ENCODE data around the gene ZNF407.

Gene ZNF407

DNA sequence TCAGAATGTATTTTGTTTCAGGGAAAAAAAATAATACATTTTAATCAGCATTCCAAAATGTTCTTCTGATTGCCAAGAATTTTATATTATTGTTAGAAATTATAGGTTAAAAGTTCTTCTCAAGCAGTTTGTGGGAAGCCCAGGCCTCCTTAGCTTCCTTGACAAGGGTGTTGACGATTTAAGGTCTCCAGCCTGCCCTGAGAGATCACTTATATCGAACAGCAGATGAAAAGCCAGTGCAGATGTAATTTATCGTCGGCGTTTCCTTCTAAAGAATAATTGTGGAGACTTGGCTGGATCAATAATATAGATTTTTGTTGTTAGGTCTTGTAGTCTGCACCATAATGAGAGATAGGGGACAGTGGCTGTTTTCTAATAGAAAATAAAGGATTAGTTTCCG is 280.6 kb downstream of the ZNF407 start:
- no peak overlapping the region for H3K9ac ChIP-seq (ENCODE audit: low read length)
- no peaks in the 10 kb centered on the region for H4K20me1 ChIP-seq (ENCODE audit: insufficient read depth, low read length)
- no peaks in the 10 kb centered on the region for H3F3A ChIP-seq (ENCODE audit: insufficient read depth, low read length)
- H2AFZ ChIP-seq (ENCODE audit: low read length) = no peak overlapping the region
- no peak overlapping the region for H3K4me2 ChIP-seq (ENCODE audit: low read depth, low read length)
- no peaks in the 10 kb centered on the region for H3K79me2 ChIP-seq (ENCODE audit: low read length)
- DNase-seq = no peak
- no peak overlapping the region for H3K27ac ChIP-seq (ENCODE audit: low read length)
- no peaks in the 10 kb centered on the region for H3K4me1 ChIP-seq (ENCODE audit: low read length)
- H3K36me3 ChIP-seq (replicated peaks; ENCODE audit: insufficient read depth, low read length) = no peaks in the 10 kb centered on the region
- H3K9me3 ChIP-seq (replicated peaks; ENCODE audit: insufficient read depth, low read length) = no peaks in the 10 kb centered on the region
- no peak overlapping the region for H3K4me3 ChIP-seq (ENCODE audit: low read length)
- no peaks in the 10 kb centered on the region for H3K27me3 ChIP-seq (replicated peaks; ENCODE audit: insufficient read depth, low read length)
- H3K9me2 ChIP-seq (replicated peaks; ENCODE audit: insufficient read depth, low read length) = no peaks in the 10 kb centered on the region
- no peak for TF ChIP-seq EZH2 (optimal IDR thresholded peaks at IDR 0.05; ENCODE audit: low read depth, low read length)
- TF ChIP-seq EZH2phosphoT487 (IDR thresholded peaks at IDR 0.05; ENCODE audit: low read length) = no peak
- TF ChIP-seq, protein P1, sequence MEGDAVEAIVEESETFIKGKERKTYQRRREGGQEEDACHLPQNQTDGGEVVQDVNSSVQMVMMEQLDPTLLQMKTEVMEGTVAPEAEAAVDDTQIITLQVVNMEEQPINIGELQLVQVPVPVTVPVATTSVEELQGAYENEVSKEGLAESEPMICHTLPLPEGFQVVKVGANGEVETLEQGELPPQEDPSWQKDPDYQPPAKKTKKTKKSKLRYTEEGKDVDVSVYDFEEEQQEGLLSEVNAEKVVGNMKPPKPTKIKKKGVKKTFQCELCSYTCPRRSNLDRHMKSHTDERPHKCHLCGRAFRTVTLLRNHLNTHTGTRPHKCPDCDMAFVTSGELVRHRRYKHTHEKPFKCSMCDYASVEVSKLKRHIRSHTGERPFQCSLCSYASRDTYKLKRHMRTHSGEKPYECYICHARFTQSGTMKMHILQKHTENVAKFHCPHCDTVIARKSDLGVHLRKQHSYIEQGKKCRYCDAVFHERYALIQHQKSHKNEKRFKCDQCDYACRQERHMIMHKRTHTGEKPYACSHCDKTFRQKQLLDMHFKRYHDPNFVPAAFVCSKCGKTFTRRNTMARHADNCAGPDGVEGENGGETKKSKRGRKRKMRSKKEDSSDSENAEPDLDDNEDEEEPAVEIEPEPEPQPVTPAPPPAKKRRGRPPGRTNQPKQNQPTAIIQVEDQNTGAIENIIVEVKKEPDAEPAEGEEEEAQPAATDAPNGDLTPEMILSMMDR (IDR thresholded peaks at IDR 0.05; ENCODE audit: low read length) = no peak

DNA sequence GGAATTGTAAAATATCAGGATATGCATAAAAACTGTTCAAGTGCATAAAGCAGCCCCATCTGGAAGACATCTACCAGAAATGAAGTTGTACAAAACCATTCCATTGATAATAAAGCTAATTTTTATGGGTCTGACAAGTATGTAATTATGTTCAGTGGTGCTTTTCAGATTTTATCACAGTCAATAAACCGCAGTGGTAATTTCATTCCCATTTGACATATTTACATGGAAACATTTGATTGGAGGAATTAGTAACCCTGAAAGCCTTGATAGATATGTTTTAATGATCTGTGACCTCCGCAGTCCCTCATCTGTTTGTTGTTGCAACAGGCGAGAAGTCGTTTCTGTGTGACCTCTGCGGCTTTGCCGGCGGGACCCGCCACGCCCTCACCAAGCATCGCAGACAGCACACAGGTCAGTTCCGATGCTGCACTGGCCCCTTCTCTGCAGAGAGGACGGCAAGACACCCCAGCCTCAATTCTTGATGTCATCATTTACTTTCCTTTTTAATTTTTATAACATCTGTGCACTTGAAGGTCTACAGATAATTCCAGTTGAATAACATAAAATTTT is 283.1 kb downstream of the ZNF407 start:
- H3K4me1 ChIP-seq (ENCODE audit: low read length) = no peaks in the 10 kb centered on the region
- no peak overlapping the region for H3K4me3 ChIP-seq (ENCODE audit: low read length)
- no peaks in the 10 kb centered on the region for H3K36me3 ChIP-seq (replicated peaks; ENCODE audit: insufficient read depth, low read length)
- H3F3A ChIP-seq (ENCODE audit: insufficient read depth, low read length) = no peaks in the 10 kb centered on the region
- no peak overlapping the region for H2AFZ ChIP-seq (ENCODE audit: low read length)
- TF ChIP-seq EZH2phosphoT487 (IDR thresholded peaks at IDR 0.05; ENCODE audit: low read length) (no peak), EZH2 (optimal IDR thresholded peaks at IDR 0.05; ENCODE audit: low read depth, low read length) (no peak)
- TF ChIP-seq, protein P1 (IDR thresholded peaks at IDR 0.05; ENCODE audit: low read length) = no peak
- H3K9me3 ChIP-seq (replicated peaks; ENCODE audit: insufficient read depth, low read length) = no peaks in the 10 kb centered on the region
- H3K27me3 ChIP-seq (replicated peaks; ENCODE audit: insufficient read depth, low read length) = no peaks in the 10 kb centered on the region
- no peak overlapping the region for H3K9ac ChIP-seq (ENCODE audit: low read length)
- H3K79me2 ChIP-seq (ENCODE audit: low read length) = no peaks in the 10 kb centered on the region
- H3K4me2 ChIP-seq (ENCODE audit: low read depth, low read length) = no peak overlapping the region
- no peak for DNase-seq
- no peak overlapping the region for H3K27ac ChIP-seq (ENCODE audit: low read length)
- no peaks in the 10 kb centered on the region for H3K9me2 ChIP-seq (replicated peaks; ENCODE audit: insufficient read depth, low read length)
- H4K20me1 ChIP-seq (ENCODE audit: insufficient read depth, low read length) = no peaks in the 10 kb centered on the region

DNA sequence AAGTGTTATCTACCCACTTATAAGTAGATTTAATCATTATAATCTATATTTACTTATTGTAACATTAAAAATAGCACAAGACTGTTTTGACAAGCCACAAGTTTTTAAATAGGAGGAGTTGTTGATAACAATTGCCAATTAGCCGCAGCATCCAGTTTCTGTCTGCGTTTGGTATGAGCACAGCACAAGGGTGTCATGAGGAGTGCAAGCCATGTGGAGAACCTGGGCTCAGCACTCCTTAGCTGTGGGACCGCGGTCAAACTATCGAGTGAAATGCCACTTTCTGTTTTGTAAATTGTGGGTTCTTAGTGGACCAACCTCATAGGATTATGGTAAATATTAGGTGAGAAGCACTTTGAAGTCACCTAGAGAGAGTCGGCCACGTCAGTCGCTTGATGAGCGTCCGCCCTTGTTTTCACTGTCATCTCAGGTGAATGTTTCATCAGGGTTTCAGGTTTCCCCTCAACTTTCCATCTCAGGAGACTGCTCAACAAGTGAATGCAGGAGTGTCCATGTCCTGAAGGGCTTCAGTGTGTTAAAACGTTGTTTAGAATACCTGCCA is 294.5 kb downstream of the ZNF407 start:
- Histone ChIP-seq H3F3A (ENCODE audit: insufficient read depth, low read length) (no peaks in the 10 kb centered on the region), H3K36me3 (replicated peaks; ENCODE audit: insufficient read depth, low read length) (no peaks in the 10 kb centered on the region), H4K20me1 (ENCODE audit: insufficient read depth, low read length) (no peaks in the 10 kb centered on the region), H3K4me2 (ENCODE audit: low read depth, low read length) (no peak overlapping the region), H3K4me3 (ENCODE audit: low read length) (no peak overlapping the region), H3K27me3 (replicated peaks; ENCODE audit: insufficient read depth, low read length) (no peaks in the 10 kb centered on the region), H3K4me1 (ENCODE audit: low read length) (no peaks in the 10 kb centered on the region), H3K79me2 (ENCODE audit: low read length) (no peaks in the 10 kb centered on the region), H2AFZ (ENCODE audit: low read length) (no peak overlapping the region), H3K27ac (ENCODE audit: low read length) (no peak overlapping the region), H3K9ac (ENCODE audit: low read length) (no peak overlapping the region), H3K9me2 (replicated peaks; ENCODE audit: insufficient read depth, low read length) (no peaks in the 10 kb centered on the region), H3K9me3 (replicated peaks; ENCODE audit: insufficient read depth, low read length) (no peaks in the 10 kb centered on the region)
- TF ChIP-seq EZH2phosphoT487 (IDR thresholded peaks at IDR 0.05; ENCODE audit: low read length) = no peak
- TF ChIP-seq, protein P1 (IDR thresholded peaks at IDR 0.05; ENCODE audit: low read length) = no peak
- TF ChIP-seq EZH2 (optimal IDR thresholded peaks at IDR 0.05; ENCODE audit: low read depth, low read length) = no peak
- DNase-seq = no peak

All from MM.1S (cell line).